DND-41 (cell line): ENCODE measurements around the gene CAMK2N2.

ENCODE experiments used
- ATAC-seq: fragments of 200-7000 bp; cut with Tn5 transposase; 3 replicates; pipeline ENCODE4 v1.9.1; 2021; ENCODE audit warnings: low read depth; ENCODE audit not compliant: insufficient read depth
- DNase-seq: peaks from one replicate; pipeline ENCODE4 v3.0.0-alpha.2; 2020
- H2AFZ ChIP-seq: 2 replicates; pipeline ENCODE4 v1.6.0; 2012; ENCODE audit warnings: low read depth, low read length
- H3K27ac ChIP-seq: 2 replicates; pipeline ENCODE4 v1.5.1; 2012; ENCODE audit warnings: low read length, inconsistent platforms
- H3K27me3 ChIP-seq: fragments of 200-600 bp; sonication (generic); 2 replicates; pipeline ENCODE4 v1.6.0; 2012; ENCODE audit warnings: low read length, mild to moderate bottlenecking, inconsistent platforms; ENCODE audit not compliant: insufficient read depth, poor library complexity
- H3K36me3 ChIP-seq: 2 replicates; pipeline ENCODE4 v1.5.1; 2012; ENCODE audit warnings: low read length, inconsistent platforms; ENCODE audit not compliant: insufficient read depth
- H3K4me1 ChIP-seq: 2 replicates; pipeline ENCODE4 v1.5.1; 2012; ENCODE audit warnings: mild to moderate bottlenecking, low read length; ENCODE audit not compliant: insufficient read depth
- H3K4me2 ChIP-seq: 2 replicates; pipeline ENCODE4 v1.6.0; 2012; ENCODE audit warnings: mild to moderate bottlenecking, moderate library complexity, low read length, inconsistent platforms; ENCODE audit not compliant: insufficient read depth
- H3K4me3 ChIP-seq, 2 experiments: fragments of 200-600 bp in 1 of 2; shearing (Covaris generic) in 1 of 2; 2 replicates each; pipeline ENCODE4 v1.5.1; 2012 to 2016; ENCODE audit warnings: inconsistent platforms in 2 of 2, low read length in 2 of 2, mild to moderate bottlenecking in 2 of 2, low read depth in 1 of 2, moderate library complexity in 1 of 2
- H3K79me2 ChIP-seq: 2 replicates; pipeline ENCODE4 v1.6.0; 2012; ENCODE audit warnings: low read length, inconsistent platforms; ENCODE audit not compliant: insufficient read depth
- H3K9ac ChIP-seq: 2 replicates; pipeline ENCODE4 v1.6.0; 2012; ENCODE audit warnings: low read depth, mild to moderate bottlenecking, inconsistent platforms, low read length, moderate library complexity
- H3K9me3 ChIP-seq: 2 replicates; pipeline ENCODE4 v1.5.1; 2012; ENCODE audit warnings: low read length, moderate library complexity, mild to moderate bottlenecking, inconsistent platforms; ENCODE audit not compliant: insufficient read depth, severe bottlenecking
- H4K20me1 ChIP-seq: 2 replicates; pipeline ENCODE4 v1.6.0; 2012; ENCODE audit warnings: low read length; ENCODE audit not compliant: insufficient read depth
- CTCF ChIP-seq: IDR thresholded peaks from 2 replicates; pipeline ENCODE4 v1.5.1; 2012; ENCODE audit warnings: borderline replicate concordance, low read length, moderate library complexity, mild to moderate bottlenecking; ENCODE audit not compliant: poor library complexity, severe bottlenecking; ENCODE audit errors: extremely low read depth
- EZH2 ChIP-seq: IDR thresholded peaks from 3 replicates; pipeline ENCODE4 v1.6.1; 2012; ENCODE audit warnings: borderline replicate concordance, low read depth, mild to moderate bottlenecking, moderate library complexity, low read length, inconsistent platforms; ENCODE audit not compliant: severe bottlenecking

Gene CAMK2N2

GRCh38 chr3:184299488-184300377 is 38.4 kb upstream of the CAMK2N2 start:
- Histone ChIP-seq H3K36me3 (peaks cover 55% of the 10 kb centered on the region), H3K9ac (peak overlapping the region; percentile 81), H4K20me1 (peaks cover 32% of the 10 kb centered on the region; the same call in 1 of the 2 replicates), H3K27me3 (no peaks in the 10 kb centered on the region), H3K4me2 (peak overlapping the region; percentile 73), H3K4me3 (peak overlapping the region; percentile 51 to 92), H2AFZ (peak overlapping the region; percentile 60; the same call in 1 of the 2 replicates), H3K27ac (peak overlapping the region; percentile 78), H3K9me3 (no peaks in the 10 kb centered on the region), H3K79me2 (peaks cover 49% of the 10 kb centered on the region), H3K4me1 (peaks cover 34% of the 10 kb centered on the region)
- no peak; the same call in 2 of the 3 replicates for ATAC-seq
- TF ChIP-seq EZH2 (no peak), CTCF (no peak)
- DNase-seq, result no peak

- Histone ChIP-seq H3K4me2 (peak within 1 kb of the TSS; percentile 81), H3K9ac (peak within 1 kb of the TSS; percentile 81), H3K36me3 (peaks cover 47% of the 10 kb centered on the region), H3K4me1 (peaks cover 34% of the 10 kb centered on the region), H3K27ac (peak within 1 kb of the TSS; percentile 81), H2AFZ (peak within 1 kb of the TSS; percentile 92), H3K27me3 (no peaks in the 10 kb centered on the region), H3K9me3 (no peaks in the 10 kb centered on the region), H4K20me1 (peaks cover 28% of the 10 kb centered on the region; the same call in 1 of the 2 replicates), H3K79me2 (peaks cover 45% of the 10 kb centered on the region), H3K4me3 (peak within 1 kb of the TSS; percentile 51 to 92)
- TF ChIP-seq EZH2 (no peak), CTCF (no peak)
- ATAC-seq, result peak; percentile 97
- peak; percentile 98 for DNase-seq
These were observed 37.6 kb upstream of the CAMK2N2 start, which contains the start of gene PSMD2 for GRCh38 chr3:184298759-184299487. TSS of gene PSMD2 (plus strand) at chr3:184299241. CDS start at chr3:184299267, 26 bp downstream.

- no peaks in the 10 kb centered on the region for H3K9me3 ChIP-seq
- DNase-seq, result no peak
- TF ChIP-seq CTCF (no peak), EZH2 (no peak)
- no peak overlapping the region for H3K9ac ChIP-seq
- H3K79me2 ChIP-seq, result peaks cover 25% of the 10 kb centered on the region
- ATAC-seq, result no peak
- H3K4me1 ChIP-seq, result peaks cover 28% of the 10 kb centered on the region
- peaks cover 16% of the 10 kb centered on the region; the same call in 1 of the 2 replicates for H4K20me1 ChIP-seq
- no peak overlapping the region for H3K4me3 ChIP-seq
- H3K4me2 ChIP-seq, result no peak overlapping the region
- H3K36me3 ChIP-seq, result peaks cover 24% of the 10 kb centered on the region
- no peak overlapping the region for H3K27ac ChIP-seq
- H3K27me3 ChIP-seq, result peaks cover 7% of the 10 kb centered on the region
- no peak overlapping the region for H2AFZ ChIP-seq
These were observed 35.3 kb upstream of the CAMK2N2 start for GRCh38 chr3:184296616-184297015.
